HG02938 (cell line): Measurements from ENCODE around the gene LURAP1L.
A peak's percentile ranks its signal among the peaks of the same experiment; 100 is the strongest.

Source experiments
- ATAC-seq: cut with Tn5 transposase; IDR thresholded peaks from one replicate; pipeline ENCODE4 v1.9.1; 2021; ENCODE audit warnings: mild to moderate bottlenecking, moderate library complexity; ENCODE audit not compliant: unreplicated experiment

Gene LURAP1L

GRCh38 chr9:12812710-12813109, 37.9 kb downstream of the LURAP1L start:
- no peak for ATAC-seq

GRCh38 chr9:12813533-12813932, 38.7 kb downstream of the LURAP1L start:
- ATAC-seq: no peak

- no peak for ATAC-seq
Observed at GRCh38 chr9:12813960-12814876, 39.4 kb downstream of the LURAP1L start.

- no peak for ATAC-seq
Observed at GRCh38 chr9:12814877-12815237, 40.0 kb downstream of the LURAP1L start.

- no peak for ATAC-seq
Observed at GRCh38 chr9:12815888-12816287, 41.1 kb downstream of the LURAP1L start.

GRCh38 chr9:12816656-12817101, 41.9 kb downstream of the LURAP1L start:
- ATAC-seq: no peak

- ATAC-seq: no peak
Observed at GRCh38 chr9:12817702-12818101, 42.9 kb downstream of the LURAP1L start.

GRCh38 chr9:12818431-12819000, 43.7 kb downstream of the LURAP1L start:
- ATAC-seq: no peak

- ATAC-seq: peak; percentile 92
Observed at GRCh38 chr9:12819436-12820185, 44.8 kb downstream of the LURAP1L start.

GRCh38 chr9:12822111-12822510, 47.3 kb downstream of the LURAP1L start:
- ATAC-seq: no peak

GRCh38 chr9:12826924-12827565, 52.2 kb downstream of the LURAP1L start:
- no peak for ATAC-seq

- no peak for ATAC-seq
Observed at GRCh38 chr9:12833701-12834100, 58.9 kb downstream of the LURAP1L start.

- no peak for ATAC-seq
Observed at GRCh38 chr9:12838546-12838945, 63.7 kb downstream of the LURAP1L start.

GRCh38 chr9:12843735-12844134, 68.9 kb downstream of the LURAP1L start:
- no peak for ATAC-seq

- ATAC-seq: no peak
Observed at GRCh38 chr9:12846035-12846434, 71.2 kb downstream of the LURAP1L start.

GRCh38 chr9:12847561-12847960, 72.7 kb downstream of the LURAP1L start:
- no peak for ATAC-seq

GRCh38 chr9:12849486-12850003, 74.7 kb downstream of the LURAP1L start:
- no peak for ATAC-seq

GRCh38 chr9:12851341-12852090, 76.7 kb downstream of the LURAP1L start:
- no peak for ATAC-seq

GRCh38 chr9:12853051-12853450, 78.2 kb downstream of the LURAP1L start:
- ATAC-seq: no peak

GRCh38 chr9:12854221-12854620, 79.4 kb downstream of the LURAP1L start:
- ATAC-seq: no peak
